Endodermal cell (in vitro differentiated cells): Measurements from ENCODE around the gene MRPL1. TPM values are rescaled to one million over a fixed set of nuclear protein-coding genes. Genes with fewer than 3 reads are reported as not detected.

Experiments
- DNase-seq: peaks from one replicate; pipeline ENCODE4 v3.0.0-alpha.2; 2017
- H3K27ac ChIP-seq: 2 replicates; pipeline ENCODE4 v1.5.1; 2013; ENCODE audit warnings: mild to moderate bottlenecking, low read depth, low read length, moderate library complexity
- H3K27me3 ChIP-seq: 2 replicates; pipeline ENCODE4 v1.6.1; 2013; ENCODE audit warnings: mild to moderate bottlenecking, low read length, moderate library complexity; ENCODE audit not compliant: insufficient read depth, control insufficient read depth, poor library complexity, severe bottlenecking
- H3K36me3 ChIP-seq: 2 replicates; pipeline ENCODE4 v1.7.0; 2013; ENCODE audit warnings: mild to moderate bottlenecking, low read length, moderate library complexity; ENCODE audit not compliant: control insufficient read depth, insufficient read depth
- H3K4me1 ChIP-seq: one replicate; pipeline ENCODE4 v1.7.0; 2013; ENCODE audit warnings: low read length; ENCODE audit not compliant: control insufficient read depth, insufficient read depth
- H3K4me3 ChIP-seq: 2 replicates; pipeline ENCODE4 v1.5.1; 2013; ENCODE audit warnings: mild to moderate bottlenecking, low read length, moderate library complexity
- H3K9ac ChIP-seq: 2 replicates; pipeline ENCODE4 v1.6.1; 2013; ENCODE audit warnings: mild to moderate bottlenecking, low read length, moderate library complexity; ENCODE audit not compliant: poor library complexity, severe bottlenecking; ENCODE audit errors: extremely low read depth
- H3K9me3 ChIP-seq: 2 replicates; pipeline ENCODE4 v1.6.1; 2013; ENCODE audit warnings: mild to moderate bottlenecking, low read length, moderate library complexity; ENCODE audit not compliant: control insufficient read depth
- H3K27ac Mint-ChIP-seq: 2 replicates; pipeline ENCODE4 v1.8.0; 2020; ENCODE audit warnings: mixed read lengths
- H3K27me3 Mint-ChIP-seq: 2 replicates; pipeline ENCODE4 v1.8.0; 2021; ENCODE audit warnings: mild to moderate bottlenecking, mixed read lengths; ENCODE audit not compliant: insufficient read depth
- H3K36me3 Mint-ChIP-seq: 2 replicates; pipeline ENCODE4 v1.8.0; 2020; ENCODE audit warnings: low read depth, mixed read lengths
- H3K4me1 Mint-ChIP-seq: 2 replicates; pipeline ENCODE4 v1.8.0; 2020; ENCODE audit warnings: mixed read lengths
- H3K4me3 Mint-ChIP-seq: 2 replicates; pipeline ENCODE4 v1.8.0; 2020; ENCODE audit warnings: mild to moderate bottlenecking, moderate library complexity, mixed read lengths
- H3K9me3 Mint-ChIP-seq: 2 replicates; pipeline ENCODE4 v1.8.0; 2020; ENCODE audit warnings: mild to moderate bottlenecking, mixed read lengths
- WGBS, 2 experiments: methylation state at CpG; one replicate each; pipeline versions ENCODE4 v1.1.5 to v1.1.7; 2013; ENCODE audit warnings: missing lambda C conversion rate in 2 of 2, mixed read lengths in 1 of 2; ENCODE audit not compliant: insufficient coverage in 1 of 2, insufficient read length in 1 of 2; 5-methylcytosine and 5-hydroxymethylcytosine counted together
- total RNA-seq, 2 donors: library from RNA; stranded (reverse); fragmentation: NEBNext Ultra II Directional in 1 of 2; extraction: Animal tissue kit (Norgen Biotek cat#: 25700) in 1 of 2; gene quantifications; 2 replicates in 1 of 2; 3 replicates in 1 of 2; pipeline ENCODE4 v1.2.1, GENCODE V29; 2021
- TF ChIP-seq, protein P1 (sequence below): fragments of 200-600 bp; sonication (generic); conservative IDR thresholded peaks from 2 replicates; pipeline ENCODE4 v1.5.0; 2021; ENCODE audit warnings: antibody characterized with exemption, mild to moderate bottlenecking

Gene MRPL1
- total RNA-seq, 2 donors from 2014 or later, result 31.7 to 46.4 TPM

DNA sequence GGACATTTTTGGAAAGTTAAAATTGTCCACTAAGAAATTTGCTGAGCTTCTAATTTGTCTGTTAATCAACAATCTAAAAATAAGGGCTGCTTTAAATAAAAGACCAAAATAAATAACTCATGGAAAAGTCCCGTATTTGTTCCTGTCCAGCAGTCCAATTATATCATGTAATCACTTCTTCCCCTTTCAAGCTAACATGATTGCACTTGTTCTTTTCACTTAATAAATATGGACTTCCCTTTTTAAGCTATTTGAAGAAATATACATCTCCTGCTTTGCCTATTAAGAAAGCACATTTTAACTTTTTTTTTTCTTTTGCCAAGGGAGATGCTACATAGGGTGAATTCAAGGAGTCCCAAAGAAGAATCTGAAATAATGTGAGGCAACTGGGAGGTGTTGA lies 138.9 kb downstream of the MRPL1 start:
- Histone ChIP-seq H3K27me3 (no peaks in the 10 kb centered on the region), H3K4me1 (no peaks in the 10 kb centered on the region), H3K9ac (no peak overlapping the region), H3K9me3 (no peaks in the 10 kb centered on the region), H3K36me3 (no peaks in the 10 kb centered on the region), H3K27ac (no peak overlapping the region), H3K4me3 (no peak overlapping the region)
- no peaks in the 10 kb centered on the region for H3K9me3 Mint-ChIP-seq
- no peaks in the 10 kb centered on the region for H3K36me3 Mint-ChIP-seq
- no peak overlapping the region for H3K27ac Mint-ChIP-seq
- WGBS, 2 experiments, result 88 to 90% methylated on average over 1 of the region's 1 CpG
- DNase-seq, result no peak
- TF ChIP-seq, protein P1, sequence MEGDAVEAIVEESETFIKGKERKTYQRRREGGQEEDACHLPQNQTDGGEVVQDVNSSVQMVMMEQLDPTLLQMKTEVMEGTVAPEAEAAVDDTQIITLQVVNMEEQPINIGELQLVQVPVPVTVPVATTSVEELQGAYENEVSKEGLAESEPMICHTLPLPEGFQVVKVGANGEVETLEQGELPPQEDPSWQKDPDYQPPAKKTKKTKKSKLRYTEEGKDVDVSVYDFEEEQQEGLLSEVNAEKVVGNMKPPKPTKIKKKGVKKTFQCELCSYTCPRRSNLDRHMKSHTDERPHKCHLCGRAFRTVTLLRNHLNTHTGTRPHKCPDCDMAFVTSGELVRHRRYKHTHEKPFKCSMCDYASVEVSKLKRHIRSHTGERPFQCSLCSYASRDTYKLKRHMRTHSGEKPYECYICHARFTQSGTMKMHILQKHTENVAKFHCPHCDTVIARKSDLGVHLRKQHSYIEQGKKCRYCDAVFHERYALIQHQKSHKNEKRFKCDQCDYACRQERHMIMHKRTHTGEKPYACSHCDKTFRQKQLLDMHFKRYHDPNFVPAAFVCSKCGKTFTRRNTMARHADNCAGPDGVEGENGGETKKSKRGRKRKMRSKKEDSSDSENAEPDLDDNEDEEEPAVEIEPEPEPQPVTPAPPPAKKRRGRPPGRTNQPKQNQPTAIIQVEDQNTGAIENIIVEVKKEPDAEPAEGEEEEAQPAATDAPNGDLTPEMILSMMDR, result no peak
- H3K4me1 Mint-ChIP-seq, result no peaks in the 10 kb centered on the region
- no peaks in the 10 kb centered on the region for H3K27me3 Mint-ChIP-seq
- H3K4me3 Mint-ChIP-seq, result no peak overlapping the region

DNA sequence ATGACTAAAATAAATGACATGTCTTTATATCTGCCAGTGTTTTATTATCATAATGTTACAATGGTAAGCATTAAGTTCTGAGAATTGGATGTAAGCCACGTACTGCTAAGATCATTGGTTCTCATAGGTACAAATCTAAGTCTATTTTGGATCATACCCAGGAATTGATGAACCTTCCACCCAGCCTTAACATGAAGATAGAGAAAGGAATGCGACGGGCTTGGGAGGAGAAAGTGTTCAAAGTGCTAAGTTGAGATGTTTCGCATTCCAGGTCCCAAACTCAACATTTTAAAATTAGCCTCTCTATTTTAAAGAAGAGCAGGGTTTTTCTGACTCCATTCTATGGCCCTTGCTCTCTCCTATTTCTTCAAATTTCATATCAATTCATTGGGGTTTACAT lies 139.6 kb downstream of the MRPL1 start:
- TF ChIP-seq, protein P1, result no peak
- H3K4me1 Mint-ChIP-seq, result no peaks in the 10 kb centered on the region
- H3K9me3 Mint-ChIP-seq, result peaks cover 1% of the 10 kb centered on the region
- no peak overlapping the region for H3K27ac ChIP-seq
- no peaks in the 10 kb centered on the region for H3K27me3 ChIP-seq
- no peaks in the 10 kb centered on the region for H3K36me3 ChIP-seq
- H3K4me3 ChIP-seq, result no peak overlapping the region
- H3K27me3 Mint-ChIP-seq, result no peaks in the 10 kb centered on the region
- no peaks in the 10 kb centered on the region for H3K9me3 ChIP-seq
- H3K27ac Mint-ChIP-seq, result no peak overlapping the region
- H3K4me1 ChIP-seq, result no peaks in the 10 kb centered on the region
- H3K9ac ChIP-seq, result no peak overlapping the region
- no peaks in the 10 kb centered on the region for H3K36me3 Mint-ChIP-seq
- WGBS, 2 experiments, result 90 to 100% methylated on average over 1 to 4 of the region's 4 CpGs
- H3K4me3 Mint-ChIP-seq, result no peak overlapping the region
- no peak for DNase-seq

Other genes with a start within 250 kb of the MRPL1 start
- 10 to 100 TPM; 26.0 to 37.1 TPM for gene CNOT6L, start 43.5 kb upstream of the MRPL1 start, total RNA-seq
- 10 to 100 TPM; 77.0 to 78.3 TPM for gene FRAS1, start 194.5 kb downstream of the MRPL1 start, total RNA-seq